Stimulated activated CD4-positive, alpha-beta T cell treated with anti-CD3 and anti-CD28 coated beads, Interleukin-2, amount 100 ng/mL, for 4 hours (primary cell): ENCODE results near the gene OLFM1.

ENCODE experiments used
- DNase-seq: peaks from one replicate; pipeline ENCODE4 v3.0.0-alpha.2; 2020; ENCODE audit warnings: low read depth

OLFM1 gene

GRCh38 chr9:135076876-135077430 lies 10.5 kb upstream of the OLFM1 start:
- DNase-seq: no peak

- no peak for DNase-seq
These were observed 9.8 kb upstream of the OLFM1 start for GRCh38 chr9:135077497-135078200.

GRCh38 chr9:135078361-135078821 lies 9.1 kb upstream of the OLFM1 start:
- DNase-seq: no peak

GRCh38 chr9:135079018-135079417 lies 8.4 kb upstream of the OLFM1 start:
- no peak for DNase-seq

GRCh38 chr9:135079676-135080075 lies 7.8 kb upstream of the OLFM1 start:
- DNase-seq: no peak

- no peak for DNase-seq
These were observed 6.9 kb upstream of the OLFM1 start for GRCh38 chr9:135080286-135081263.

- no peak for DNase-seq
These were observed 6.2 kb upstream of the OLFM1 start for GRCh38 chr9:135081264-135081660.

- DNase-seq: no peak
These were observed 5.7 kb upstream of the OLFM1 start for GRCh38 chr9:135081731-135082130.

- no peak for DNase-seq
These were observed 4.9 kb upstream of the OLFM1 start for GRCh38 chr9:135082536-135082935.

GRCh38 chr9:135083241-135083810 lies 4.1 kb upstream of the OLFM1 start:
- no peak for DNase-seq

GRCh38 chr9:135083831-135084230 lies 3.6 kb upstream of the OLFM1 start:
- no peak for DNase-seq

- DNase-seq: no peak
These were observed 3.2 kb upstream of the OLFM1 start for GRCh38 chr9:135084262-135084661.

GRCh38 chr9:135084881-135085760 lies 2.3 kb upstream of the OLFM1 start:
- DNase-seq: no peak

GRCh38 chr9:135085830-135086546 lies 1.5 kb upstream of the OLFM1 start:
- DNase-seq: no peak

- no peak for DNase-seq
These were observed 625 bp upstream of the OLFM1 start for GRCh38 chr9:135086597-135087488.

- DNase-seq: no peak
These were observed 455 bp downstream of the OLFM1 start for GRCh38 chr9:135087899-135088347.

- no peak for DNase-seq
These were observed 995 bp downstream of the OLFM1 start for GRCh38 chr9:135088348-135088978.

GRCh38 chr9:135088979-135089847 lies 1.7 kb downstream of the OLFM1 start:
- DNase-seq: no peak
